ENCODE data around the gene CMSS1. TPM values are rescaled to one million over a fixed set of nuclear protein-coding genes. Genes with fewer than 3 reads are reported as not detected.

CMSS1 gene
- total RNA-seq, 1 donor from 2014 or later: 41.1 TPM

DNA sequence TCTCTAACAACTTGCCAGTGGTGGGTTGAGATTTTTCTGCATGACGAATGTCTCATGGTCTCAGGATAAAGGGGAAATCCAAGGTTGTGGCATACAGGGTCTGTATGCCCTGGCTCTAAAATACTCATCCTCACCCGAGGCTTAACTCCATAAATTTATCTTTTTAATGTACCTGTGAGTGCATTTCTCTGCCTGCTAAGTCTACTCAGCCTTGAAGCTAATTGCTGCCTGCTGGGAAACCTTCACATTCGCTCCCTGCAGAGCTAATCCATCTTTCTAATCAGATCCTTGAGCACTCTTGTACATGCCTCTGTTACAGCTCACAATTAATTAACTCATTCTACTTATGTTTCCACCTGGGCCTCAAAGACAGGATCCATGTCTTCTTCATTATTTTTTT, 93.8 kb downstream of the CMSS1 start:
- H3K27me3 Mint-ChIP-seq: no peaks in the 10 kb centered on the region
- TF ChIP-seq, protein P1, sequence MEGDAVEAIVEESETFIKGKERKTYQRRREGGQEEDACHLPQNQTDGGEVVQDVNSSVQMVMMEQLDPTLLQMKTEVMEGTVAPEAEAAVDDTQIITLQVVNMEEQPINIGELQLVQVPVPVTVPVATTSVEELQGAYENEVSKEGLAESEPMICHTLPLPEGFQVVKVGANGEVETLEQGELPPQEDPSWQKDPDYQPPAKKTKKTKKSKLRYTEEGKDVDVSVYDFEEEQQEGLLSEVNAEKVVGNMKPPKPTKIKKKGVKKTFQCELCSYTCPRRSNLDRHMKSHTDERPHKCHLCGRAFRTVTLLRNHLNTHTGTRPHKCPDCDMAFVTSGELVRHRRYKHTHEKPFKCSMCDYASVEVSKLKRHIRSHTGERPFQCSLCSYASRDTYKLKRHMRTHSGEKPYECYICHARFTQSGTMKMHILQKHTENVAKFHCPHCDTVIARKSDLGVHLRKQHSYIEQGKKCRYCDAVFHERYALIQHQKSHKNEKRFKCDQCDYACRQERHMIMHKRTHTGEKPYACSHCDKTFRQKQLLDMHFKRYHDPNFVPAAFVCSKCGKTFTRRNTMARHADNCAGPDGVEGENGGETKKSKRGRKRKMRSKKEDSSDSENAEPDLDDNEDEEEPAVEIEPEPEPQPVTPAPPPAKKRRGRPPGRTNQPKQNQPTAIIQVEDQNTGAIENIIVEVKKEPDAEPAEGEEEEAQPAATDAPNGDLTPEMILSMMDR (IDR thresholded peaks at IDR 0.05): no peak
- intact Hi-C loops (cut with micrococcal nuclease): no loop called here
- H3K27ac Mint-ChIP-seq: no peak overlapping the region
- ATAC-seq (ENCODE audit: low read depth) (no peak), DNase-seq (no peak)
- H3K9me3 Mint-ChIP-seq: no peaks in the 10 kb centered on the region
- peaks cover 3% of the 10 kb centered on the region for H3K36me3 Mint-ChIP-seq (ENCODE audit: low read depth)
- H3K4me3 Mint-ChIP-seq: no peak overlapping the region
- ChIA-PET POLR2A (no interaction called here), CTCF (no interaction called here)
- no peaks in the 10 kb centered on the region for H3K4me1 Mint-ChIP-seq

DNA sequence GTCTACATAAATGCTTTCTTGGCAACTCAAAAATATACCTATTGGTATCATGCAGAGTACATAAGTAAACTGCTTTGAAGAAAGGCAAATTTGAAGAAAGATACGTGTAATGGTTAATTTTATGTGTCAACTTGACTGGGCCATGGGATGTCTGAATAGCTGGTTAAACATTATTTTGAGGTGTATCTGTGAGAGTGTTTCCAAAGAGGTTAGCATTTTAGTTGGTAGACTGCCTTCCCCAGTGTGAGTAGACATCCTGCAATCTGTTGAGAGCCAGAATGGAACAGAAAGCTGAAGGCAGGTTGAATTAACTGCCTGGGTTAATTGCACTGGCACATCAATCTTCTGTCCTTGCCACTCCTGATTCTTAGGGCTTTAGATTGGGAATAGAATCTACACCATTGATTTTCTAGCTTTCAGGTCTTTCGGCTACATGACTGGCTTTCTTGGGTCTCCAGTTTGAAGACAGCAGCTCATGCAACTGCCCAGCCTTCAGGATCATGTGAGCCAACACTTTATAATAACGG, 98.3 kb downstream of the CMSS1 start:
- Mint-ChIP-seq H3K9me3 (no peaks in the 10 kb centered on the region), H3K4me1 (peaks cover 7% of the 10 kb centered on the region), H3K4me3 (no peak overlapping the region), H3K27me3 (no peaks in the 10 kb centered on the region), H3K36me3 (ENCODE audit: low read depth) (peaks cover 6% of the 10 kb centered on the region), H3K27ac (no peak overlapping the region)
- intact Hi-C loops (cut with micrococcal nuclease): no loop called here
- CTCF ChIA-PET: no interaction called here
- DNase-seq: no peak
- POLR2A ChIA-PET: no interaction called here
- TF ChIP-seq, protein P1 (IDR thresholded peaks at IDR 0.05): no peak
- no peak for ATAC-seq (ENCODE audit: low read depth)

DNA sequence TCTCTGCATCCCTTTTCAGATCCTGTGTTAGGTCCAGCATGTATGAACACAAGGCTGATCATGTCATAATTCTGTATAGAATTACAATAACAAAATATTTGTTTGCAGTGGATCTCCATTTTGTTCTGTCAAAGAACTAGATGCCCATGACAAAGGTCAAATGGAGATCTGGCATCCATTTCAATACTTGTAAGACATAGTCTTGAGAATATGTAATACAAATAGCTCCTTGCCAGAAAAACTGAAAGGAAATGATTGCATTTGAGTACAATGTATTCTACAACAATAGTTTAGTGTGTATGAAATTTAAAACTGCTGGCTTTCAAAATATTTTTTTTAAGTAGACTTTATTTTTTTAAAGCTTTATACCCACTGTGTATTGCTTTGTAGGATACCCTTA, 101.1 kb downstream of the CMSS1 start:
- Mint-ChIP-seq H3K36me3 (ENCODE audit: low read depth) (peaks cover 4% of the 10 kb centered on the region), H3K4me1 (peaks cover 12% of the 10 kb centered on the region), H3K4me3 (no peak overlapping the region), H3K27me3 (no peaks in the 10 kb centered on the region), H3K9me3 (no peaks in the 10 kb centered on the region), H3K27ac (no peak overlapping the region)
- ChIA-PET POLR2A (no interaction called here), CTCF (no interaction called here)
- intact Hi-C loops (cut with micrococcal nuclease): no loop called here
- DNase-seq (no peak), ATAC-seq (ENCODE audit: low read depth) (no peak)
- TF ChIP-seq, protein P1 (IDR thresholded peaks at IDR 0.05): no peak

DNA sequence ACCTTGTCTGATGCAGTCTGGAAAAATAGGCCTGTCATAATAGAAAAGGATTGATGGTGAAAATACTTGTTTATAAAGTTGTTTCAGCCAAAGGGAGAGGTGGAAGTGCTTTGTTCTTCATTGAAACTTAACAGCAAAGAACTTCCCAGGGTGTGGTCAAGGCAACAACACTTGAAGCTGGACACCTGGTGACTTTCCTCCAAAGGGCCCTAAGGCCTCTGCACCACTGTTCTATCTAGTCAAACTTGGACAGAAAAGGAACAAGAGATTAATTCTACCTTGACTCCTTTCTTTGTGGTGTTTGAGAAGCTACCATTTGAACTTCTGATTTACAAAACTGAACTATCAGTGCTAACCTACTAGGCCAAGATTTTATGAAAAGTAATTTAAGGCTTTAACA, 102.0 kb downstream of the CMSS1 start:
- Mint-ChIP-seq H3K27me3 (no peaks in the 10 kb centered on the region), H3K4me3 (no peak overlapping the region), H3K36me3 (ENCODE audit: low read depth) (peaks cover 4% of the 10 kb centered on the region), H3K4me1 (peaks cover 12% of the 10 kb centered on the region), H3K27ac (no peak overlapping the region), H3K9me3 (no peaks in the 10 kb centered on the region)
- TF ChIP-seq, protein P1 (IDR thresholded peaks at IDR 0.05): no peak
- no peak for ATAC-seq (ENCODE audit: low read depth)
- ChIA-PET POLR2A (no interaction called here), CTCF (no interaction called here)
- intact Hi-C loops (cut with micrococcal nuclease): no loop called here
- no peak for DNase-seq

DNA sequence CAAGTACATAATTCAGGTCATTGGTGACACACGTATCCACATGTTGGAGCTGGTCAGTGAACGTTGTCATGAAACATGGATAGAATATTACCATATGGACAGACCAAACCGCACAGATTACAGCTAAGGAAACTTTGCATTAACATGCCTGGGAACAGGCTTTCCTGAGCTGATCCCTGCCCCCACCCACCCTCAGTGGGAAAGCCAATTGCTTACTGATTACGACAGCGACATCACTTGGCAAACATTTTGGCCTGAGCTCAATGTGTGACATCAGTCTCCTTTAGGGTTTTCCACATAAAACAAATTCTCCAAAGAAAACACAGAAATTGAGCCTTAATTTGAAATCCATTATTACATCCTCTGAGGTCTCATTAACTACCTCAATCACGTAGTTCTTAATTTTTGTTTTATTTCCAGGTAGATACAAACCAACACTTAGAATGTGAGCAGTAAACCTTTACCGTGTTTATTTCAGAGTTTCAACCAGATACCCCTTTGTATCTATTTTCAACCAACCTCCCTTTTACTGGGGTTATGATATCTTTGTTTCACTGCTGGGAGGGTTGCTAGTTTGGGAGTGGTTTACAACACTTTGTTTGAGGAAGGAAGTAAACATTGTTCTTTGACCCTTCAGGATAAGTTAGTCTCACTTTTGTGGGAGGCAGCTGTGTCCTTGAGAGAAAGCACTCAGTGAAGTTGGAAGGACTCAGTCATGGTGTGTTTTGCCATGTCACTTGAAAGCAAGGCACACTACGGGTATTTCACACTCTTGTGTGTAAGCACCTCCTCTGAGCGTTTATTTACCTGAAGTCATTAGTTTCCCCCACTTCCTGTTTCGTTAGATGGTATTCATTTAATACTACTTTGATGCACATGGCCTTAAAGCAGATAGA, 103.1 kb downstream of the CMSS1 start:
- intact Hi-C loops (cut with micrococcal nuclease): no loop called here
- no peak for ATAC-seq (ENCODE audit: low read depth)
- TF ChIP-seq, protein P1 (IDR thresholded peaks at IDR 0.05): no peak
- no peak overlapping the region for H3K27ac Mint-ChIP-seq
- DNase-seq: no peak
- no peaks in the 10 kb centered on the region for H3K9me3 Mint-ChIP-seq
- H3K36me3 Mint-ChIP-seq (ENCODE audit: low read depth): peaks cover 7% of the 10 kb centered on the region
- POLR2A ChIA-PET: no interaction called here
- H3K4me1 Mint-ChIP-seq: peaks cover 12% of the 10 kb centered on the region
- no peak overlapping the region for H3K4me3 Mint-ChIP-seq
- CTCF ChIA-PET: no interaction called here
- no peaks in the 10 kb centered on the region for H3K27me3 Mint-ChIP-seq

Data from activated B cell treated with CpG ODN at 0.5 μM for 24 hours (primary cell).